Kasumi-1 (cell line): ENCODE measurements around the gene PNMT.
"Not testable (repeated sequence)": the region's sequence is repeated elsewhere in the genome, so short reads cannot be mapped to it uniquely, and the experiment has no call there.

Experiments
- DNase-seq, 2 experiments: peaks; one replicate each; lab custom pipeline; 2025; lab: John Stamatoyannopoulos, UW

Gene PNMT

GRCh38 chr17:39687546-39688474 is 19.6 kb downstream of the PNMT start, which contains the start of gene PGAP3:
TSS of gene PGAP3 (minus strand) at chr17:39688057. CDS start at chr17:39688014, 43 bp downstream.
- peak; percentile 86 to 92 for DNase-seq

- DNase-seq: no peak
Measured at GRCh38 chr17:39688475-39688835, 20.2 kb downstream of the PNMT start.

GRCh38 chr17:39688945-39689344 is 20.7 kb downstream of the PNMT start:
- no peak for DNase-seq

- DNase-seq: no peak
Measured at GRCh38 chr17:39694593-39694992, 26.3 kb downstream of the PNMT start.

GRCh38 chr17:39695089-39695474 is 26.8 kb downstream of the PNMT start:
- DNase-seq: no peak

GRCh38 chr17:39696731-39697130 is 28.5 kb downstream of the PNMT start:
- DNase-seq: no peak

GRCh38 chr17:39697961-39698360 is 29.7 kb downstream of the PNMT start:
- DNase-seq: no peak

GRCh38 chr17:39699157-39699817 is 31.0 kb downstream of the PNMT start:
- DNase-seq: not testable (repeated sequence)

- no peak for DNase-seq
Measured at GRCh38 chr17:39699818-39700147, 31.5 kb downstream of the PNMT start, which contains the start of gene ERBB2. TSS of gene ERBB2 (plus strand) at chr17:39700064. CDS start at chr17:39700239, 175 bp downstream.

GRCh38 chr17:39700148-39700987 is 32.1 kb downstream of the PNMT start:
- no peak for DNase-seq

- no peak for DNase-seq
Measured at GRCh38 chr17:39701012-39701783, 32.9 kb downstream of the PNMT start.

GRCh38 chr17:39701784-39702422 is 33.6 kb downstream of the PNMT start:
- no peak for DNase-seq

- no peak for DNase-seq
Measured at GRCh38 chr17:39702901-39703893, 34.9 kb downstream of the PNMT start.

GRCh38 chr17:39703913-39704312 is 35.7 kb downstream of the PNMT start:
- no peak for DNase-seq

GRCh38 chr17:39704821-39705551 is 36.7 kb downstream of the PNMT start:
- no peak for DNase-seq

GRCh38 chr17:39705786-39706348 is 37.6 kb downstream of the PNMT start:
- no peak for DNase-seq

- DNase-seq: no peak
Measured at GRCh38 chr17:39706383-39706782, 38.1 kb downstream of the PNMT start.

GRCh38 chr17:39706921-39707337 is 38.7 kb downstream of the PNMT start:
- DNase-seq: no peak
